Measurements from ENCODE around the gene HIVEP3. TPM values are rescaled to one million over a fixed set of nuclear protein-coding genes. Genes with fewer than 3 reads are reported as not detected.

HIVEP3 gene
- total and polyA plus RNA-seq, 2 donors (not counting 1 experiment from before 2014, with no cell fraction given) = 2.0 to 5.1 TPM

DNA sequence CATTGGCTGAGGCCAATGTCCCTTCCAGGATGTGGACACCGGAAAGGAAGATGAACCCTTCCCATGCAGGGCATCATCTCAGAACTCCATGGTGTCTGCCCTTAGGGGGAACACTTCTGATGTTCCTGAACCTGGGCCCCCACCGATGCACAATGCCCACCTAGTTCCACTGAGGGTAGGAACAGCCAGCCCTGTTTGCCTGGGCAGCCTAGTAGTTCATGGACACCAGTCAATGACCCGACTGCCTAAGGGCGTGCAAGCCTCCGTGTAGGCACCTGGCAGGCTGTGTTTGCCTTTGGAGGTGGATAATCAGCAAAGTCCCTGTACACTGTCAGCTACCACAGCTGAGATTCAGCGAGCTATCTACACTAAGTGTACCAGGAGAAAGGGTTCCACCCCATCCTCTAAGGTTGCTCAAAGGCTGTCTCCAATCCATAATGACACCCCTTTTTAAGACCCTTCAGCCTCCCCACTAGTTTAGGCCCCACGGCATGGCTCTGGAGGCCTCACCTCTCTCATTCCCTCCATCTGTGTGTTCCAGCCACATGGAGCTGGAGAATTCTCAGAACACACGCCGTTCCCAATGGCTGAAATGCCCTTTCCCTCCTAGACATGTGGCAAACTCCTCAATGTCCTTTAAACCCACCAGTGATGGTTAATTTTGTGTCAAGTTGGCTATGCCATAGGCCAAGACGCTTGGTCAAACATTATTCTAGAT lies 309.4 kb downstream of the HIVEP3 start:
- DNase-seq (no peak), ATAC-seq (ENCODE audit: low read depth) (no peak)
- no peaks in the 10 kb centered on the region for H3K27me3 ChIP-seq (replicated peaks in 1 of 4; ENCODE audit: control extremely low read depth in 1 of 4, control insufficient read depth in 3 of 4, insufficient read depth in 4 of 4, low read length in 3 of 4)
- H3K4me2 ChIP-seq (replicated peaks; ENCODE audit: low read depth, low read length, poor library complexity, severe bottlenecking) = no peak overlapping the region
- H3K9me3 ChIP-seq (ENCODE audit: control extremely low read depth in 1 of 3, control insufficient read depth in 2 of 3, insufficient read depth in 1 of 3, low read length in 2 of 3) = no peaks in the 10 kb centered on the region
- TF ChIP-seq EZH2 (IDR thresholded peaks at IDR 0.05; ENCODE audit: borderline replicate concordance, insufficient read depth, low read depth, low read length, poor library complexity, severe bottlenecking) = no peak
- TF ChIP-seq, protein P1, sequence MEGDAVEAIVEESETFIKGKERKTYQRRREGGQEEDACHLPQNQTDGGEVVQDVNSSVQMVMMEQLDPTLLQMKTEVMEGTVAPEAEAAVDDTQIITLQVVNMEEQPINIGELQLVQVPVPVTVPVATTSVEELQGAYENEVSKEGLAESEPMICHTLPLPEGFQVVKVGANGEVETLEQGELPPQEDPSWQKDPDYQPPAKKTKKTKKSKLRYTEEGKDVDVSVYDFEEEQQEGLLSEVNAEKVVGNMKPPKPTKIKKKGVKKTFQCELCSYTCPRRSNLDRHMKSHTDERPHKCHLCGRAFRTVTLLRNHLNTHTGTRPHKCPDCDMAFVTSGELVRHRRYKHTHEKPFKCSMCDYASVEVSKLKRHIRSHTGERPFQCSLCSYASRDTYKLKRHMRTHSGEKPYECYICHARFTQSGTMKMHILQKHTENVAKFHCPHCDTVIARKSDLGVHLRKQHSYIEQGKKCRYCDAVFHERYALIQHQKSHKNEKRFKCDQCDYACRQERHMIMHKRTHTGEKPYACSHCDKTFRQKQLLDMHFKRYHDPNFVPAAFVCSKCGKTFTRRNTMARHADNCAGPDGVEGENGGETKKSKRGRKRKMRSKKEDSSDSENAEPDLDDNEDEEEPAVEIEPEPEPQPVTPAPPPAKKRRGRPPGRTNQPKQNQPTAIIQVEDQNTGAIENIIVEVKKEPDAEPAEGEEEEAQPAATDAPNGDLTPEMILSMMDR (IDR thresholded peaks at IDR 0.05) = no peak
- H3K4me3 ChIP-seq (ENCODE audit: control extremely low read depth in 1 of 5, extremely low read depth in 1 of 5, insufficient read depth in 1 of 5, low read depth in 2 of 5, low read length in 4 of 5) = no peak overlapping the region
- H2AFZ ChIP-seq (ENCODE audit: insufficient read depth, low read depth, low read length, poor library complexity, severe bottlenecking) = no peak overlapping the region
- Mint-ChIP-seq H3K27ac (no peak overlapping the region), H3K4me1 (peaks cover 6% of the 10 kb centered on the region), H3K9me3 (ENCODE audit: insufficient read depth) (no peaks in the 10 kb centered on the region), H3K4me3 (no peak overlapping the region), H3K27me3 (no peaks in the 10 kb centered on the region)
- WGBS (ENCODE audit: insufficient coverage) = 100% methylated on average over 7 of the region's 10 CpGs
- peaks cover 0 to 2% of the 10 kb centered on the region in 2 experiments for H3K36me3 ChIP-seq (replicated peaks in 1 of 2; ENCODE audit: control extremely low read depth in 1 of 2, control insufficient read depth in 1 of 2, extremely low read depth in 1 of 2, insufficient read depth in 2 of 2, low read length in 1 of 2)
- peaks cover 22% of the 10 kb centered on the region for H3K79me2 ChIP-seq (ENCODE audit: control insufficient read depth, insufficient read depth, low read length)
- CTCF ChIA-PET = no interaction called here
- H3K4me1 ChIP-seq (ENCODE audit: control insufficient read depth in 2 of 2, insufficient read depth in 2 of 2, low read length in 2 of 2) = no peaks in the 10 kb centered on the region
- no peaks in the 10 kb centered on the region for H4K20me1 ChIP-seq (ENCODE audit: control insufficient read depth, insufficient read depth, low read length, poor library complexity, severe bottlenecking)
- POLR2A ChIA-PET = no interaction called here
- no peak overlapping the region for H3K9ac ChIP-seq (ENCODE audit: low read length)
- no peak overlapping the region for H3K27ac ChIP-seq (ENCODE audit: low read length in 2 of 2)
- intact Hi-C loops (cut with micrococcal nuclease) = no loop called here

DNA sequence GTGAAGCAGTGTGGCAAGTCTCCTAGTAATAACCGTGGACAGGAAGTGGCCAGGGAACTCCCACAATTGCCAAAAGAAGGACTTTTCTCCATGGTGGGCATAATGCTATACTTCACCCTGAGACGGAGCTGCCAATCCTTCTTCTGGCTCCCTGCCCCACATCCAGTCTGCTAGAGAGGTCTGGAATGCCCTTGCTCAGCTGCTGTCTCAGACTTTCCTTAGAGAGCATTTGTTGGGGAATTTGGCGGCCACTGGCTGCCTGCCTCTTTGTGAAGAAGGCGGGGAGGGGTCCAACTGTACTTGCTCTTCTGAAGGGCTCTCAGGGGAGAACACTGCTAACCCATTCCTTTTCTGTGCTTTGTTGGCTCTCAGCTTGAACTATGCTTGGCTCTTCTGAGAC lies 310.5 kb downstream of the HIVEP3 start:
- Histone ChIP-seq H3K79me2 (ENCODE audit: control insufficient read depth, insufficient read depth, low read length) (peaks cover 22% of the 10 kb centered on the region), H3K9ac (ENCODE audit: low read length) (no peak overlapping the region), H3K4me3 (ENCODE audit: control extremely low read depth in 1 of 5, extremely low read depth in 1 of 5, insufficient read depth in 1 of 5, low read depth in 2 of 5, low read length in 4 of 5) (no peak overlapping the region), H2AFZ (ENCODE audit: insufficient read depth, low read depth, low read length, poor library complexity, severe bottlenecking) (no peak overlapping the region), H3K4me2 (replicated peaks; ENCODE audit: low read depth, low read length, poor library complexity, severe bottlenecking) (no peak overlapping the region), H4K20me1 (ENCODE audit: control insufficient read depth, insufficient read depth, low read length, poor library complexity, severe bottlenecking) (no peaks in the 10 kb centered on the region), H3K4me1 (ENCODE audit: control insufficient read depth in 2 of 2, insufficient read depth in 2 of 2, low read length in 2 of 2) (no peaks in the 10 kb centered on the region), H3K9me3 (ENCODE audit: control extremely low read depth in 1 of 3, control insufficient read depth in 2 of 3, insufficient read depth in 1 of 3, low read length in 2 of 3) (no peaks in the 10 kb centered on the region), H3K36me3 (replicated peaks in 1 of 2; ENCODE audit: control extremely low read depth in 1 of 2, control insufficient read depth in 1 of 2, extremely low read depth in 1 of 2, insufficient read depth in 2 of 2, low read length in 1 of 2) (peaks cover 0 to 2% of the 10 kb centered on the region in 2 experiments), H3K27ac (ENCODE audit: low read length in 2 of 2) (no peak overlapping the region), H3K27me3 (replicated peaks in 1 of 4; ENCODE audit: control extremely low read depth in 1 of 4, control insufficient read depth in 3 of 4, insufficient read depth in 4 of 4, low read length in 3 of 4) (no peaks in the 10 kb centered on the region)
- ATAC-seq (ENCODE audit: low read depth) (no peak), DNase-seq (no peak)
- 93% methylated on average over 4 of the region's 4 CpGs for WGBS (ENCODE audit: insufficient coverage)
- Mint-ChIP-seq H3K27ac (no peak overlapping the region), H3K27me3 (no peaks in the 10 kb centered on the region), H3K9me3 (ENCODE audit: insufficient read depth) (no peaks in the 10 kb centered on the region), H3K4me1 (peaks cover 3% of the 10 kb centered on the region), H3K4me3 (no peak overlapping the region)
- no peak for TF ChIP-seq EZH2 (IDR thresholded peaks at IDR 0.05; ENCODE audit: borderline replicate concordance, insufficient read depth, low read depth, low read length, poor library complexity, severe bottlenecking)
- TF ChIP-seq, protein P1 (IDR thresholded peaks at IDR 0.05) = no peak
- intact Hi-C loops (cut with micrococcal nuclease) = no loop called here
- CTCF ChIA-PET = no interaction called here
- POLR2A ChIA-PET = no interaction called here
